Endothelial cell of umbilical vein (primary cell): Measurements from ENCODE around the gene STK38. TPM values are rescaled to one million over a fixed set of nuclear protein-coding genes. Genes with fewer than 3 reads are reported as not detected.

Experiments used
- BruUV-seq: library from RNA; stranded (reverse); fragments of 400-500 nt; replicated peaks from 2 replicates; lab custom pipeline; 2021; lab: Mats Ljungman, UMichigan
- CTCF ChIA-PET: fragments of 300-600, 350-600 bp; sonication (Branson Sonifier 250); formaldehyde crosslinking; loops from one replicate; lab custom pipeline; 2021; ENCODE audit warnings: antibody characterized with exemption, inconsistent platforms; lab: Charles Lee
- POLR2A ChIA-PET: fragments of 300-600, 350-600 bp; sonication (Branson Sonifier 250); formaldehyde crosslinking; loops from one replicate; lab custom pipeline; 2021; ENCODE audit warnings: antibody characterized with exemption, inconsistent platforms; lab: Charles Lee
- DNase-seq: peaks from one replicate; pipeline ENCODE4 v3.0.0-alpha.2; 2011; ENCODE audit warnings: low read depth, low spot score
- FAIRE-seq: peaks from 2 replicates; lab custom pipeline; 2011; peaks lifted over from hg19 to GRCh38; lab: Jason Lieb, UNC
- H2AFZ ChIP-seq: 2 replicates; pipeline ENCODE4 v1.6.0; 2012; ENCODE audit warnings: low read depth, low read length, control low read depth, inconsistent platforms
- H3K27ac ChIP-seq: 2 replicates; pipeline ENCODE4 v1.5.1; 2011; ENCODE audit warnings: low read depth, mild to moderate bottlenecking, control low read depth, low read length, moderate library complexity; ENCODE audit not compliant: insufficient read depth
- H3K27me3 ChIP-seq, 2 experiments: 2 replicates each; pipeline versions ENCODE4 v1.6.0 to v1.6.1; 2011; ENCODE audit warnings: low read length in 2 of 2, mixed read lengths in 1 of 2; ENCODE audit not compliant: control insufficient read depth in 2 of 2, insufficient read depth in 2 of 2
- H3K36me3 ChIP-seq, 2 experiments: 2 replicates in 1 of 2; 3 replicates in 1 of 2; pipeline ENCODE4 v1.5.1; 2011; ENCODE audit warnings: low read length in 2 of 2, mild to moderate bottlenecking in 1 of 2, moderate library complexity in 1 of 2; ENCODE audit not compliant: control insufficient read depth in 2 of 2, insufficient read depth in 2 of 2; ENCODE audit errors: extremely low read depth in 1 of 2
- H3K4me1 ChIP-seq: 3 replicates; pipeline ENCODE4 v1.5.1; 2011; ENCODE audit warnings: mild to moderate bottlenecking, low read length; ENCODE audit not compliant: control insufficient read depth, insufficient read depth; ENCODE audit errors: extremely low read depth
- H3K4me2 ChIP-seq: 2 replicates; pipeline ENCODE4 v1.6.1; 2011; ENCODE audit warnings: low read length, control low read depth, mixed read lengths; ENCODE audit not compliant: insufficient read depth
- H3K4me3 ChIP-seq, 3 experiments: fragments of 200-600 bp in 1 of 3; sonication (generic), shearing (Covaris generic) in 1 of 3; replicated peaks in 1 of 3; 2 replicates each; pipeline ENCODE4 v1.5.1; 2011 to 2016; ENCODE audit warnings: control low read depth in 3 of 3, low read length in 3 of 3, mild to moderate bottlenecking in 2 of 3, inconsistent platforms in 1 of 3, low read depth in 1 of 3, moderate library complexity in 1 of 3; ENCODE audit not compliant: insufficient read depth in 1 of 3
- H3K79me2 ChIP-seq: 2 replicates; pipeline ENCODE4 v1.6.0; 2012; ENCODE audit warnings: low read length, inconsistent platforms; ENCODE audit not compliant: control insufficient read depth, insufficient read depth
- H3K9ac ChIP-seq: replicated peaks from 2 replicates; pipeline ENCODE3; 2011; ENCODE audit warnings: low read length, control low read depth; ENCODE audit not compliant: insufficient read depth; ENCODE audit errors: extremely low read depth
- H3K9me1 ChIP-seq: replicated peaks from 3 replicates; pipeline ENCODE4 v1.6.0; 2011; ENCODE audit warnings: mild to moderate bottlenecking, low read length; ENCODE audit not compliant: control insufficient read depth, insufficient read depth; ENCODE audit errors: extremely low read depth
- H3K9me3 ChIP-seq: replicated peaks from 2 replicates; pipeline ENCODE4 v1.5.1; 2012; ENCODE audit warnings: low read length, inconsistent platforms; ENCODE audit not compliant: control insufficient read depth, insufficient read depth
- H4K20me1 ChIP-seq: replicated peaks from 2 replicates; pipeline ENCODE3; 2011; ENCODE audit warnings: mild to moderate bottlenecking, low read length; ENCODE audit not compliant: control insufficient read depth, insufficient read depth; ENCODE audit errors: extremely low read depth
- CTCF ChIP-seq, 2 donors: IDR thresholded peaks; 1 replicate in 1 of 2; 2 replicates in 1 of 2; pipeline ENCODE4 v1.5.1; 2011; ENCODE audit warnings: low read length in 2 of 2, mild to moderate bottlenecking in 2 of 2, moderate library complexity in 2 of 2, control low read depth in 1 of 2, inconsistent platforms in 1 of 2, low read depth in 1 of 2; ENCODE audit not compliant: insufficient read depth in 1 of 2; ENCODE audit errors: extremely low read depth in 1 of 2
- EZH2 ChIP-seq: IDR thresholded peaks from 2 replicates; pipeline ENCODE4 v1.6.1; 2012; ENCODE audit warnings: borderline replicate concordance, low read depth, mild to moderate bottlenecking, moderate library complexity, low read length, inconsistent platforms; ENCODE audit not compliant: severe bottlenecking
- FOS ChIP-seq: IDR thresholded peaks from 2 replicates; pipeline ENCODE4 v1.6.1; 2011; ENCODE audit warnings: mild to moderate bottlenecking, low read length, moderate library complexity, borderline replicate concordance; ENCODE audit not compliant: insufficient read depth
- GATA2 ChIP-seq: IDR thresholded peaks from 2 replicates; pipeline ENCODE4 v1.7.0; 2011; ENCODE audit warnings: low read depth, mild to moderate bottlenecking, moderate library complexity, mixed read lengths, low read length; ENCODE audit not compliant: insufficient read length, insufficient read depth
- JUN ChIP-seq: IDR thresholded peaks from 2 replicates; pipeline ENCODE4 v1.6.1; 2011; ENCODE audit warnings: borderline replicate concordance, low read depth; ENCODE audit not compliant: insufficient read length, insufficient read depth
- MAX ChIP-seq: IDR thresholded peaks from 2 replicates; pipeline ENCODE4 v1.6.1; 2011; ENCODE audit not compliant: insufficient read depth, insufficient read length
- MYC ChIP-seq: IDR thresholded peaks from one replicate; pipeline ENCODE4 v1.6.1; 2011; ENCODE audit warnings: mild to moderate bottlenecking, low read depth, low read length
- POLR2A ChIP-seq: IDR thresholded peaks from 2 replicates; pipeline ENCODE4 v1.6.1; 2012; ENCODE audit warnings: low read depth, mild to moderate bottlenecking, control low read depth, low read length
- POLR2AphosphoS5 ChIP-seq: IDR thresholded peaks from 2 replicates; pipeline ENCODE4 v1.6.1; 2012; ENCODE audit warnings: low read depth, mild to moderate bottlenecking, control low read depth, low read length, moderate library complexity; ENCODE audit not compliant: insufficient read depth
- dilution Hi-C: fragments of 300-500 bp; cut with MboI; formaldehyde crosslinking; loops from one replicate; pipeline ENCODE4 v1.15.0; 2019; ENCODE audit warnings: low sequenced_read_pairs; ENCODE audit not compliant: extremely low pct_ligation_motif_present
- intact Hi-C: fragments of 100-400 bp; cut with micrococcal nuclease; formaldehyde crosslinking; loops from one replicate; pipeline ENCODE4 v1.10.0; 2022
- polyA plus RNA-seq, 4 experiments: library from polyadenylated mRNA; depleted of rRNA in 3 of 4; stranded (reverse) in 3 of 4; unstranded in 1 of 4; fragments of >200 nt; gene quantifications; 2 replicates each; pipeline versions ENCODE4 v1.2.1 to v1.2.3, GENCODE V29; 2011 to 2012; ENCODE audit warnings: missing spikeins in 1 of 4
- total RNA-seq: library from RNA; stranded (reverse); gene quantifications from 2 replicates; pipeline ENCODE4 v1.2.3, GENCODE V29; 2021

Gene STK38
- total and polyA plus RNA-seq, 2 donors (not counting 3 experiments of a cell fraction or from before 2014, with no cell fraction given), result 10.1 to 30.3 TPM

GRCh38 chr6:36478051-36478526, 69.2 kb downstream of the STK38 start:
- ChIA-PET POLR2A (interaction anchor here (0.7 kb wide), 1 partner anchor 400 kb away, joined by 3 read pairs; no protein-coding TSS in a partner anchor), CTCF (interaction anchor here (0.9 to 2.0 kb wide), 8 partner anchors 8 to 359 kb away, joined by 3 to 7 read pairs (median 4); no protein-coding TSS in a partner anchor)
- Histone ChIP-seq H2AFZ (no peak overlapping the region), H3K79me2 (no peaks in the 10 kb centered on the region), H3K9me1 (no peaks in the 10 kb centered on the region), H3K4me1 (no peaks in the 10 kb centered on the region), H3K9ac (no peak overlapping the region), H3K4me2 (no peak overlapping the region), H3K9me3 (no peaks in the 10 kb centered on the region), H3K27me3 (no peaks in the 10 kb centered on the region), H4K20me1 (no peaks in the 10 kb centered on the region), H3K4me3 (no peak overlapping the region), H3K36me3 (peaks cover 3 to 9% of the 10 kb centered on the region in 2 experiments), H3K27ac (no peak overlapping the region)
- DNase-seq, result peak; percentile 63
- intact Hi-C loops (no loop called here), dilution Hi-C loops (no loop called here)
- no TSS peak for BruUV-seq
- no peak for TF ChIP-seq FOS
- no peak for TF ChIP-seq CTCF (IDR thresholded peaks at IDR 0.05; ENCODE audit: extremely low read depth in 1 of 2, insufficient read depth in 1 of 2, low read depth in 1 of 2, low read length in 2 of 2)
- no peak for TF ChIP-seq POLR2A
- no peak for TF ChIP-seq GATA2
- TF ChIP-seq JUN, result no peak
- no peak for TF ChIP-seq POLR2AphosphoS5
- TF ChIP-seq MAX, result no peak
- no peak for TF ChIP-seq MYC
- no peak for TF ChIP-seq EZH2
- FAIRE-seq, result no peak
